NCI-H187 treated with DMSO at 0.1 percent for 48 hours (cell line): Measurements from ENCODE around the gene SUN3.

ENCODE experiments used
- DNase-seq: peaks from one replicate; lab custom pipeline; 2025; lab: John Stamatoyannopoulos, UW

The SUN3 gene, protein sequence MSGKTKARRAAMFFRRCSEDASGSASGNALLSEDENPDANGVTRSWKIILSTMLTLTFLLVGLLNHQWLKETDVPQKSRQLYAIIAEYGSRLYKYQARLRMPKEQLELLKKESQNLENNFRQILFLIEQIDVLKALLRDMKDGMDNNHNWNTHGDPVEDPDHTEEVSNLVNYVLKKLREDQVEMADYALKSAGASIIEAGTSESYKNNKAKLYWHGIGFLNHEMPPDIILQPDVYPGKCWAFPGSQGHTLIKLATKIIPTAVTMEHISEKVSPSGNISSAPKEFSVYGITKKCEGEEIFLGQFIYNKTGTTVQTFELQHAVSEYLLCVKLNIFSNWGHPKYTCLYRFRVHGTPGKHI

DNA sequence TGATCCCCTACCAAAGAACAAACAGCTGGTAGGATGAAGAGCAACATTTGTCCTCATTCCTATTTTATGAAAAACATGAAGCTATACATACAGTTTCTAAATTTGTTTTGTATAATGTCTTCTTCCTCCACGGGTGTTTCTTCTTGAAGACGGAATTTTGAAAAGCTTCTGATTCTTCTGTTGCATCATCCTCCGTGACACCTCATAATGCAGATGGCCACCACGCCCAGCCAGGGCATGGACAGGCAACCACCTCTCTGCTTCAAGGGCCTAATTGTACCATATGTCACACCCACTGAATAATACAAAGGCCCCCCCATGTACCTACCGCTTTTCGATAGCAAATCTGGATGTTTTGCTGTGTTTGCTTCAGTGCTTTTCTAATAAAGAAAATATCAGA lies at the start of gene SUN3:
SUN3 (minus strand) TSS at position 170 of the 400 bp plus-strand sequence; CDS start at position 1, 169 bp downstream.
- no peak for DNase-seq

DNA sequence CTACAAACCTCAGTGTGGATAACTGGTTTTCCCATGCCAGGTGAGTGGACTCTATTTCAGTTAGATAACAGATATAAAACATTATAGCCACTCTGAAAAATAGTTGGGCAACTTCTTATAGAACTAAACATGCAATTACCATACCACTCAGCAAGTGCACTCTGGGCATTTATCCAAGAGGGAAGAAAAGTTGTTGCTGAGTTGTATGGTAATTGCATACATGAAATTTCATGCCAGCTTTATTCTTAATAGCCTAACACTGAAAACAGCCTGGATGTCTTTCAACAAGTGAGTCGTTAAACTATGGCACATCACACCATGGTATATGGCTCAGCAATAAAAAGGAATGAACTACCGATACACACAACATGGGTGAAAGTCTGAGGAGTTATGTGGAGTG lies 49.6 kb upstream of the SUN3 start:
- DNase-seq = no peak

DNA sequence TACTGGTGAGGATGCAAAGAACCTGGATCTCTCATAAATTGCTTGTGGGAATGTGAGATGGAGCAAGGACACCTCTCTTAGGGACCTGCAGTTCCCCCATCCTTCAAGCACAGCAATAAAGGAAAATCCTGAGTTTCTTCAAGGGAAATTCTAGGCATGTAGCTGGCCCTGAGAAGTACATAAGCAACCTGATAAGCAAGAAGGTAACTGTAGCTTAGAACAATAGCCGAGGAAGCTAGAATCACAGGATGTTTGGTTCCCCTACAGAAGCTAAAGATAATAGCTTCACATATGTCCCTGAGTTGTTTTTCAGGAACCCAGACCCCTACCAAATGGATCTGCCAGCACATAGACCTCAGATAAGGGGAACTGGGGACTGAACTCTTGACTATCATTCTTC lies 48.5 kb upstream of the SUN3 start:
- no peak for DNase-seq

DNA sequence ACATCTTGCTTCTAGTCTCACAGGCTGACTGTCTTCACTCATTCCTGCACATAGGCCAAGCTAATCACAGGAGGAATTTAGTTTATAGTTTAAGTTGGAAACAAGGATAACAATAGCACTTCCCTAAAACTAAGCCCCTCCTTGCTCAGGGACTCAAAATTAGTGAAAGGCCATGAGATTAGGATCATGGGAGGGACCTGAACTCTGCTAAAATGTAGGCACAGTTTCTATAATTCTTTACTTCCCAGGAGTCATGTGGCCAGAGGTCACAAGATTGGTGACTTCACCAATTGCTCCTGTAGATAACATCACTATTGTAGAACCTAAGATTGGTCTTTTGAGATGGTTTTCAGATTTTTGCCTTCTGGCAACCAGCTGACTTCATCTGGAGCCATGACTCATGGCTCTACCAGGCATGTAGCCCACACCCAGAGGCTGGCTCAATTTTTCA lies 45.3 kb upstream of the SUN3 start:
- DNase-seq = no peak

DNA sequence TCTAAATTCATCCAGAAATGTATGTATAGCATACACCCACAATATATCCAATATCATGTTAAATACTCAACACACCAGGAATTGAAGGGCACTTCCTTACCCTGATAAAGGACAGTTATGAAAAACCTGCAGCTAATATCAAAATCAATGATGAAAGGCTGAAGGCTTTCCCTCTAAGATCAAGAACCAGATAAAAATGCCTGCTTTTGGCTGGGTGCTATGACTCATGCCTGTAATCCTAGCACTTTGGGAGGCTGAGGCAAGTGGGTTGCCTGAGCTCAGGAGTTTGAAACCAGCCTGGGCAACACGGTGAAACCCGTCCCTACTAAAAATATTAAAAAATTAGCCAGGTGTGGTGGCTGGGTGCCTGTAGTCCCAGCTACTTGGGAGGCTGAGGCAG lies 38.6 kb upstream of the SUN3 start:
- no peak for DNase-seq

DNA sequence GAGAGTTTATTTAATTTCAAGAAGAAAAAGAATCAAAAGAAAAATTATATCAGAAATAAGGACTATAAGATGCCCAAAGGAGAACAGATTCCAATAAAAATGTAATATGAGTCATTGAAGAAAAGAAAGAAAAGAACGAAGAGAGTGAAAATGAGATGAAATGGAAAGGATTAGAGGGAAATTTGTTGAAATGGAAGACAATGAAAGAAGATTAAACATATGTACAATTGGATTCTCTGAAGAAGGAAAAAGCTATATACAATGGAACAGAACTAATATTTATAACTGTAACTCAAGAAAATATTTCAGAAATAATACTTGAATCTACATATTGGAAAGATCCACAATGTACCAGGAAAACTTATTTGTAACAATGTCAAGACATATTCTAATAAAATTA lies 35.1 kb upstream of the SUN3 start:
- no peak for DNase-seq

DNA sequence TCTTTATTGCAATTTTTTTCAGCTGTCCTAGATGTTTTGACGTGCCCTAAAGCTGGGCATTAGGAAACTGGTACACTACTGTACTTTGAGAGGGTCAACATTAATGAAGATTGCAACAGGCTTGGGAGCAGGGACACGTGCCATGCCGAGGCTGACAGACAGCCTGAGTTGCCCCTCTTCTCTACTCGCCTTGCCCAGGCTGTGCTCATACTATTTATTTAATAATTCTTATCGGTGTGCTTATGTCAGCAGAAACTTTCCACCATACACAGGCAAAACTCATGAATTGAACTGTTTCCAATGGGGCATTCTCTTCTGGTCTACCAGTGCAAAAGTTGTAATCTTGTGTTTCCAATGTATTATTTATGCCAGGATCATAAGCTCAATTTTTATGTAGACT lies 30.8 kb upstream of the SUN3 start:
- no peak for DNase-seq

DNA sequence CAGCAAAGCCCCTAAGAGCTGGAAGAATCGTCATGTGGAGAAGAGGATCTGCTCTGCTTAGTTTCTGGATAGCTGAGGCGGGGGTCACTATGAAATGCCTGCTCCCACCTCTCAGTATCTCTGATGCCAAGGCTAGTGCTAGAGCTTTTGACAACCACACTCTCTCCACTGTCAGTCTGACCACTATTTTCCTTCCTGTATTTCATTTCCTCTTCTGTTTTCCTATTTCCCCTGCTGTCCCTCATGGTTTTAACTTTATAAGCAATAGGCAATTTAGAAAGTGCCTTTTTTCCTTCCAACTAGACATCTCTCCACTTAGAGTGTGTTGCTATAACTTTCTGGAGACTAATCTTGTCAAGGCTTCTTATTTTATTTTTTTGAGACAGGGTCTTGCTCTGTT lies 30.1 kb upstream of the SUN3 start:
- no peak for DNase-seq

DNA sequence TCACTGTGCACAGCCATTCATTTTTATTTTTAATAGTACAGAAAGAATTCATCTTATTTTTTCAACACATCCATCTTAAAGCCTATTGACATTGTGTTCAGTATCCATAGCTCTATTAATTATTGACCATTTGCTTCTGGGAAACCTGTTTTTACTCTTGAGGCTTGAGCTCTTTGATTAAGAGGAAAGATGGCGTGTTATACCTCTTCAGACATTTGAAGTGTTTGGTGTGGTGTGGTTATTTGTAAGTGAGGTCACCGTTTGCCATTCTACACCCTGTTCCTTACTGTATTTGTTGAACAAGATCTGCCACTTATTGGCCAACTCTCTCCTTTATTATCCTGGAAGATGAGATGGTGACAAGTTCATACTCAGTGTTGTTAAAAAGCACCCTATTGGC lies 24.8 kb upstream of the SUN3 start:
- no peak for DNase-seq

DNA sequence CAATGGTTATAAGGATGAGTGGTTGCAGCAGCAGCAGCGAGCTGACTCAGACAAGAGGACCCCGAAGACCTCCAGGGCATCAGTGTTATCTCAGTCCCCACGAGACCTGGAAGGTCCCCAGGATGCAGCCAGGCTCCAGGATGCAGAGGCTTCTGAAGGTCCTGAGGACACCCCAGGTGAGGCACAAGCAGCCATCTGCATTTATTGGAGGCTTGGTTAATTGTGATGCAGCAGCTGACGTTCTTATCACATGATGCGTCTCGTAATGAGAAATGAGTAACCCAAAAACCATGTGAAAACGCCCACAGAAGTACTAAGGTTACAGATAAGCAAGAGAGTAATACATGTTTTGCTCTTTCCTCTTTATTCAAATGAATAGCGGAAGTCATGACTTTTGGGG lies 23.8 kb upstream of the SUN3 start:
- no peak for DNase-seq

DNA sequence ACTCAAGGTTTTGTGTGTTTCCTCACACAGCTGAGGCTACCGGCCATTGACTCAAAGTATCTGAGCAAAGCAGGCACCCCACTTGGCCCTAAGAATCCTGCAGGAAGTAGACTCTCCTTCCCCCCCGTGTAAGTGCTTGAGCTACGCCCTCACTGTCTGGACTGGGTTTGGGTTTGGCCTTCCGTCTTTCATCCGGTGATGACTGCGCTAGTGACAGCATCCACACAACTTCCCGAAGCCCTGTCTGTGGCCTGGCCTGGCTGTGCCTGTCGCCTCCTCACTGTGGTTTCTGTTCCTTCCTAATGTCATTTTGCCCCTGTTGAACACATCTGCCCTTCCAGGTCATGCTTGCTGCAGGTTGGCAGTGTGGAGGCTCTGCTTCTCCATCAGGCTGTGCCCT lies 20.9 kb upstream of the SUN3 start:
- no peak for DNase-seq

DNA sequence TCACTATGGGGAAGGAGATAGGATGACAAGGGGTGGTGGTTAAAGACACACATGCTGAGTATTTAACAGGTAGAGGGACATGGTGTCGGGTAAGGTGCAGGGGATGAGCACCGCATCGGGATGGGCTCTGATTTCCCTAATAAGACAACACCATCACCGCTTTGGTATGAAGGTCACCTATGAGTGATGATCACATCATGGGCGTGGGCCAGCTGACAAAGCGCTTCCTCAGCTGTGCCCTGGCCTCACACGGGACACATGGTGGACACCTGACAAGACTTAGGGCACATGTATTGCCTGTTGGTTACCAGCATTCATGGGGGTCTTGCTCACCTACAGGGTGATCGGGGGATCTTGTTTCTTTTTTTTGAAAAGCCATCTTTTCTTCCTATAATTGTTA lies 19.2 kb upstream of the SUN3 start:
- DNase-seq = no peak

DNA sequence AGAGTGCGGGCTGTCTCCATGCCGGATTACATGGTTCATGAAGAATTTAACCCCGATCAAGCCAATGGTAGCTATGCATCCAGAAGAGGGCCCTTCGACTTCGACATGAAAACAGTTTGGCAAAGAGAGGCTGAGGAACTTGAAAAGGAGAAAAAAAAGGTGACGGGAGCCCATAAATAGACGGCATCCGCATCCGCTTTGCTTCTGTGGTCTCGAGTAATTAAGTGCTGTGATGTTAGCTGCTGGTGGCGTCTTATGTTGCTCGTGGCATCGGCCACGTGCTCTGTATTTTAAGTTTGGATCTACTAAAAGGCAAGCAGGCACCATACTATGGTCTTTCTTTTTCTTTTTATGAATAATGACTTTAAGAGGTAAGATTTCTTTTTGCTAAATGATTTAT lies 17.6 kb upstream of the SUN3 start:
- no peak for DNase-seq

DNA sequence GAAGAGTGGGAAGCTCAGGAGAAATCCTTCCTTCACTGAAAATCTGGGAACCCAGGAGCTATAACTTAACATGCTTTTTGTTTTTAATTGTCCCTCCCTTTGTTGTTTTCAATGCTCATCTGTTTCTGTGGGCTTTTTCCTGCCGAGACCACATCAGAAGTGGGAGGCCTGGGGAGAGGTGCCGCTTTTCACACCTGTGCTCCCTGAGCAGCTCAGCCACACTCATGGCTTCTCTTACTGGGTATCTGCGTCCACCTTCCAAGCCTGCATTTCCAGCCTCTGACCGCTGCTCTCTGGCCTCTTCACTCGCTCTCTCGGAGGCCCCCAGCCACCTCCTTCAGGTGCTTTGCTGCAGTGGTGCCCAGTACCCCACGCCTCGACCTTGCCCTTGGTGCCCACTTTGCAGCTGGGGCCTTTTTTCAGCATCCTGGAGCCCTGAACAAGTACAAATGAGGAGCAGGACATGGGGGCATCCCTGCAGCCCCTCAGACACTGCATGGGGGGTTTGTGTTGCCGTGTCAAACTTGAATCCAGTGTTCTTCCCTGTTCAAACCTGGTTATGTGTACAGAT lies 16.4 kb upstream of the SUN3 start:
- DNase-seq = no peak

DNA sequence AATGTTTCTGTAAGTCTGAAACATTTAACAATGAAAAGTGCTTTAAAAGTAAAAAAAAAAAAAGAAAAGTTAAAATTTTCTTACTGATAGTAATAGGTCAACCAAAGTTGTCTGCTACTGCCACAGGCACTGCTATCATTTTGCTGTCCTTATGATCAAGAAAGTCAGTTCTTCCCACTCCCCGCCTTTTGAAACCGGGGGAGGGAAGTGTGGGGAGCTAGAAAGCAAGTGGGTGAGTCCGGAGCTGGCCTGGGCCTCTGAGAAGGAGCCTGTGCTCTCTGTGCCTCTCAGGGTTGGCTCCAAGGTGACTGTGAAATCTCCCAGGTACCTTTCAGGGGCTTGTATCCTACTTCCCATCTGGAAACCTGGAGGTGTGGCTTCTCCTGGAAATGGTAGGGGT lies 13.7 kb upstream of the SUN3 start:
- no peak for DNase-seq

DNA sequence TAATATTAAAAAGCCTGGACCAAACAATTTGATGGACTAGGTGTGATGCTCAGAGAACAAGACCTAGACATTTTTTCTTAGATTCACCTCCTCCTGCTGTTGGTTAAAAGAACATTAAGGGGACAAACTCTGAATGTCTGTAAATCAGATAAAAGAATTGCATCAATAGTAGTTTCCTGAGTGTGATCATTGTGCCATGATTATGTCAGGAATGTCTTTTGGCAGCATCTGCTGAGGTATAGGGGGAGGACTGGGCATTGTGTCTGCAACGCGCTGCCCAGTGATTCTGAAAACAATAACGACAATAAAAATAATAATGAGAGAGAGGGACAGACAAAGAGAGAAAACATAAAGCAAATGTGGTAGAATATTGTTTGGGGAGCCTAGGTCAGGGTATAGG lies 13.3 kb upstream of the SUN3 start:
- no peak for DNase-seq

DNA sequence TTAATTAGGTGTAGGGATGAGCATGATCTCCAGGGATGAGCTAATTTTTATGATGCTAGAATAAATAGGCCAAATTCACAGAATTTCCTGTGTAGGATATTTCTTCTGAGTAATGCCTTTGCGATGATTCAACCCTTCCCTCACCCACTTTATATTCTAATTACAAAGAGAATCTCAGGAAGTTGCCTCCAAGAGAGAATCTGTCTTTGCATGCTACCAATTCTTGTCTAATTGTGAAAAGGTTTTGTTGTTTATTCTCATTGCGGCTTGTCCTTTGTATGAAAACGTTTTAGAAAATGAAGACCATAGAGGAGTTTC lies 12.7 kb upstream of the SUN3 start:
- DNase-seq = no peak

DNA sequence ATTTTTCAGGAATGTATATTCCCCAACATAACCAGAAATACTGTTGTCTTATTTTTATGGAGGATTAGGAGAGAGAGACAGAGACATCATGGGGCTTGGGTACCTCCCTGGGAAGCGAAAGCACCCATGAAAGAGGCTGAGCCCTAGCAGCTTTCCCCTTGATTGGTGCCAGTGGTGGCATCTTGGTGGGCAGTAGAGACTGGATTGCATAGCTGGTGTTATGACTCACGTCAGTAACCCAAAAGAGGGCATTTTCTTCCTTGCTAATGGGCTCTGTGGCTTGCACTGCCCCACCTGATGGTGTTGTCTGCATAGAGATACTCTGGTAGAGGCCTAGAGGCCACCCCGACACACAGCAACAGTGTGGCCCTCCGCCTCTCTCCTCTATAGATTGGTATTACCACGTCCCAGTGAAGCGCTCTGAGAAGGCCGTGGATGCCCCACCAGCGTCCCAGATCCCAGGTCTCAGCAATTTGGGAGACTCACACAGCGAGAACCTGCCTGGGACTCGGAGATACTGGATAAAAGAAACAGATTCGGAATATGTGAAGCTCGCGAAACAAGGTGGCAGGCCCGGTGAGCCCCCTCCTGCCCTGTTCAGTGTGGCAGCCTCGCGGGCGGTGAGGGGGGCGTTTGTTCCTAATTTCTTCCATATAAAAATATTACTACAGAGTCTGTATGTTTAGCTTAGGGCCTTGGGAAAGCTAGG lies 12.2 kb upstream of the SUN3 start:
- DNase-seq = no peak

DNA sequence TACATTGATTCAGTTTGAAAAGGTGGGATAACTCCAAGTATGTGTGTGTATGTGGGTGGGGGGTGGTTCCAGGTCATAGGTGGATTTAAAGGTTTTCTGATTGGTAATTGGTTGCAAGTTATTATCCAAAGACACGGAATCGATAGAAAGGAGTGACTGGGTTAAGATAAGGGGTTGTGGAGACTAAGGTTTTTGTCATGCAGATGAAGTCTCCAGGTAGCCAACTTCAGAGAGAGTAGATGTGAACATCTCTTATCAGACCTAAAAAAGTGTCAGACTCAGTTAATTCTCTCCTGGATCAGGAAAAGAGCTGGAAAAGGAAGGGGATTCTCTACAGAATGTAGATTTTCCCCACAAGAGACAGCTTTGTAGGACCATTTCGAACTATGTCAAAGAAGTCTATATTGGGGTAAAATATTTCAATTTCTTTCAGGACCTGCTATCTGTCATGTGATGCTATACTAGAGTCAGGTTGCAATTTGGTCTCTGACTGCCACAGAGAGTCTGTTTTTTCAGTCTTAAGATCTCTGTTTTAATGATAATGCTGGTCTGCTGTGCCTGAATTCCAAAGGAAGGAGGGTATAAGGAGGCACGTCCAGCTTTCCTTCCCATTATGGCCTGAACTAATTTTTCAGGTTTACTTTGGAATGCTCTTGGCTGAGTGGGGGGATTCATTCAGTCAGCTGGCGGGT lies 10.1 kb upstream of the SUN3 start:
- no peak for DNase-seq

DNA sequence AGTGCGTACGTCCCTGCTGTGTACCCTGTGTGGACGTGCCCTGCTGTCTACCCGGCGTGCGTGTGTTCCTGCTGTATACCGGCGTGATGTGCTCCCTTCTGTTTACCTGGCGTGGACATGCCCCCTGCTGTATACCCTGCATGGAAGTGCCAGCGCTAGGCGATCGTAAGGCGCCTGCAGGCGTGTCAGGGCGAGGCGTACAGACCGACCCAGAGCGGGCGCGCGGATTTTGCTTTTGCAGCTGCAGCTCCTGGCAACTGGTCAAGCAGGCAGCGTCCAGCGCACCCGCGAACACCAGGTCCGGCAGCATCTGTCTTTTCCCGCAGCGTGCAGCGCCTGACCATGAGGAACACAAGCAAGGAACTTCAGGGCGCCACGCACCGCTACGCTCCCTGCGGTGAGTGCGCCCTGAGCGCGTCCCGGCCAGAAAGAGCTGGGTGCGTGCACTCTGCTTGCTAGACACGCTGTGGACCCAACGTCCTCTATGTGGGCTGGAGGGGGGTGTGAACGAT lies 7.1 kb upstream of the SUN3 start:
- DNase-seq = no peak

DNA sequence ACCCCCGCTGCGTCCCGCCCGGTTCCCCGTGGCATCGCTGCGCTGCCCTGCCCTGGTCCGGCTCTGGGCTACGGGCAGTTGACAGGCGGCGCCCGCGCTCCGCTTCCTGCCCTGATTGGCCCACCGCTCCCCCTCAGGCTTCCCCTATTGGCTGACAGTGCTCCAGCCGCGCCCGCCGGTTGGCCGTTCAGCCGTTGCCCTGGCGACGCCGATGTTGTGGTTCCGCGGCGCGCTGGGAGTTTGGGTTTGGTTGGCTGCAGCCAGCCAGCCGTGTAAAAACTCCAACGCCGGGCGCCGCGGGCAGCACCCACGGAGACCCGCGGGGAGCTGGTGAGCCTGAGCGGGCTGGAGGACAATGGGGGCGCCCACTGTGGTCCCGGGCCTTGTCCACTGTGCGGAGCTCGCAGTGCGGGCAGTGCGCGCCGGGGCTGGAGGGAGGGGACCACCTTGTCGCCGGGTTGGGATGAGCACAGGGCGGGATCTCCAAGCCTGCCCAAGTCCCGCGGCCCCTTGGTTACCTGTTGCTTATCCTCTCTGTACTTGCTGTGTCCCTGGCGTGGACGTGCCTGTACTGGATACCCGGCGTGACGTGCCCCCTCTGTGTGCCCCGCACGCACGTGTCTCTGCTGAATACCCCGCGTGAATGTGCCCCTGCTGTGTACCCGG lies 6.5 kb upstream of the SUN3 start, which contains the start of gene C7orf57:
C7orf57 (plus strand) TSS at position 243 of the 666 bp plus-strand sequence. CDS start 766 bp downstream, outside the sequence.
- DNase-seq = no peak

DNA sequence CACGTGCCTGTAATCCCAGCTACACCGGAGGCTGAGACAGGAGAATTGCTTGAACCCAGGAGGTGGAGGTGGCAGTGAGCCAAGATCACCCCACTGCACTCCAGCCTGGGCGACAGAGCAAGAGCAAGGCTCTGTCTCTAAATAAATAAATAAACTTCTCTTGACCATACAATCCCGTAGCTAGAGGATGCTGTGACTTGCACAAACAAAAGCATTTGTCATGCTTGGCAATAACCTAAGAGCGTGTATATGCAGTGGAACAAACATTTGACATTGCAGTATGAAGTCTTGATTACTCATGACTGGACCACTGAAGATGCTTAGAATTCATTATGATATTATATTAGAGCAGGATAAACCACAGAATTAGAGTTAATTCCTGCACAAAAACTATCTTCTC lies 5.0 kb upstream of the SUN3 start:
- DNase-seq = no peak
